Neural cell (in vitro differentiated cells): ENCODE measurements around the gene NR2E1.

ENCODE experiments used
- CTCF ChIP-seq: fragments of 450-650 bp; IDR thresholded peaks from 2 replicates; pipeline ENCODE4 v1.5.1; 2014; ENCODE audit warnings: antibody characterized with exemption, mild to moderate bottlenecking, moderate library complexity; ENCODE audit not compliant: poor library complexity, severe bottlenecking
- MXI1 ChIP-seq: fragments of 450-650 bp; conservative IDR thresholded peaks from 2 replicates; pipeline ENCODE4 v1.6.1; 2014; ENCODE audit warnings: antibody characterized with exemption, mild to moderate bottlenecking; ENCODE audit not compliant: poor library complexity, severe bottlenecking
- POLR2AphosphoS5 ChIP-seq: IDR thresholded peaks from 2 replicates; pipeline ENCODE4 v1.6.1; 2012
- RAD21 ChIP-seq: fragments of 450-650 bp; conservative IDR thresholded peaks from 2 replicates; pipeline ENCODE4 v1.6.1; 2014; ENCODE audit warnings: antibody characterized with exemption, mild to moderate bottlenecking, moderate library complexity
- SMC3 ChIP-seq: fragments of 450-650 bp; conservative IDR thresholded peaks from 2 replicates; pipeline ENCODE4 v1.6.1; 2014; ENCODE audit warnings: antibody characterized with exemption, mild to moderate bottlenecking, moderate library complexity; ENCODE audit not compliant: poor library complexity

- no peak for TF ChIP-seq SMC3
- TF ChIP-seq RAD21 = no peak
- TF ChIP-seq CTCF = no peak
- TF ChIP-seq MXI1 = no peak
- TF ChIP-seq POLR2AphosphoS5 = peak; percentile 4
Measured at GRCh38 chr6:108164815-108165706, 761 bp upstream of the NR2E1 start.
